Central memory CD8-positive, alpha-beta T cell (primary cell): Measurements from ENCODE around the gene WARS2.

Experiments
- ATAC-seq: fragments of 150-1000 bp; cut with Tn5 transposase; replicated peaks from 2 replicates; pipeline ENCODE4 v1.10.0; 2022; ENCODE audit warnings: mild to moderate bottlenecking, moderate FRiP score, moderate number of reproducible peaks; ENCODE audit not compliant: poor library complexity, severe bottlenecking; ENCODE audit errors: extremely low read depth
- DNase-seq, 2 donors: peaks; one replicate each; pipeline ENCODE4 v3.0.0; 2021; ENCODE audit warnings: low spot score in 2 of 2
- H3K27ac Mint-ChIP-seq: one replicate; pipeline ENCODE4 v1.8.0; 2022; ENCODE audit warnings: low read depth, mild to moderate bottlenecking, moderate library complexity, mixed read lengths
- H3K27me3 Mint-ChIP-seq: one replicate; pipeline ENCODE4 v1.8.0; 2022; ENCODE audit warnings: mixed read lengths
- H3K36me3 Mint-ChIP-seq: one replicate; pipeline ENCODE4 v1.8.0; 2022; ENCODE audit warnings: mild to moderate bottlenecking, moderate library complexity, mixed read lengths; ENCODE audit not compliant: insufficient read depth
- H3K4me1 Mint-ChIP-seq: one replicate; pipeline ENCODE4 v1.8.0; 2022; ENCODE audit warnings: mixed read lengths
- H3K4me3 Mint-ChIP-seq: one replicate; pipeline ENCODE4 v1.8.0; 2022; ENCODE audit warnings: mild to moderate bottlenecking, moderate library complexity, mixed read lengths
- H3K9me3 Mint-ChIP-seq: one replicate; pipeline ENCODE4 v1.8.0; 2022; ENCODE audit warnings: mixed read lengths

The WARS2 gene

DNA sequence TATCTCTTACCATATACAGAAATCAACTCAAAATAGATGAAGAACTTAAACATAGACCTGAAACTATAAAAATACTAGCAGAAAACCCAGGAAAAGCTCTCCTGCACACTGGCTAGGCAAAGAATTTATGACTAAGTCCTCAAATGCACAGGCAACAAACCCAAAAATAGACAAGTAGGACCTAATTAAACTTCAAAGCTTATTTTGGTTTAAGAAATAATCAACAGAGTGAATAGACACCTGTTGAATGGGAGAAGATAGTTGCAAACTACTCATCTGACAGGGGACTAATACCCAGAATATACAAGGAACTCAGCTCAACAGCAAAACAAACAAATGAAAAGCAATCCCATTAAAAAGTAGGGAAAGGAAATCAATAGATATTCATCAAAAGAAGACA lies 40.7 kb downstream of the WARS2 start:
- ATAC-seq (no peak), DNase-seq (no peak)
- Mint-ChIP-seq H3K27ac (no peak overlapping the region), H3K4me1 (no peaks in the 10 kb centered on the region), H3K27me3 (no peaks in the 10 kb centered on the region), H3K4me3 (no peak overlapping the region), H3K36me3 (peaks cover 5% of the 10 kb centered on the region), H3K9me3 (no peaks in the 10 kb centered on the region)

DNA sequence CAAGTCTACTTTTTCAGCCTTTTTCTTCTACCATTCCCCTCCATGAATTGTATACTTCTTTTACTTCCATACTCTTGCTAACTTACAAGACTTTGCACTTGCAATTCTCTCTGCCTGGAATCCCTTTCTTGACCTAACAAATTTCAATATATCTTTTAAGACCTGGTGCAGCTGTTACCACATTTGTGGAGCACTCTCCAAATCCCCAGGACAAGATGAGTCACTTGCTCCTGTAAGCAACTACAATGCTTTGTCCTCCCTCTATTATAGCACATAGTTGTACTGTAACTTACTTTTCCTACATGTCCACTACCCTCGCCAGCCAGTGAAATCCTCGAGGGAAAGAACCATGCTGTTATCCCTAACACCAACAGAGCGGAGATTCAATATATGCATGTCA lies 43.1 kb downstream of the WARS2 start:
- no peak overlapping the region for H3K27ac Mint-ChIP-seq
- H3K4me1 Mint-ChIP-seq: no peaks in the 10 kb centered on the region
- H3K4me3 Mint-ChIP-seq: no peak overlapping the region
- peaks cover 3% of the 10 kb centered on the region for H3K36me3 Mint-ChIP-seq
- H3K27me3 Mint-ChIP-seq: no peaks in the 10 kb centered on the region
- ATAC-seq (no peak), DNase-seq (no peak)
- H3K9me3 Mint-ChIP-seq: no peaks in the 10 kb centered on the region

DNA sequence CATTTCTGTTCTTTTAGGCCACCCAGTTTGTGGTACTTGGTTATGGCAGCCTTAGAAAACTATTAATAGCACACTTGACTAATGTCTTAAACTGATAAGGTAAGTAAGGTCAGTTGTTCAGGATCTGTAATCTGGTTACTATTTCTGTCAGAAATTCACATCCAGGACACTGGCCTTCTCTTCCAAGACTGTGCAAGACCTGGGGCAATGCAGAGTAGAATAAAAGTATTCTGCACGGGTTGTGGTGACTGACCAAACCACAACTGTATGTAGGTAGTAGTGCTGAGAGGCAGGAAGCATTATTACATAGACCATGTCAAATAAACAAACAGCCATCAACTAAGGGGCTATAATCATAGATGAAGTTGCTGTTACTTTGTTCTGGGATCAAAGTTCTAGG lies 46.7 kb downstream of the WARS2 start:
- ATAC-seq: no peak

DNA sequence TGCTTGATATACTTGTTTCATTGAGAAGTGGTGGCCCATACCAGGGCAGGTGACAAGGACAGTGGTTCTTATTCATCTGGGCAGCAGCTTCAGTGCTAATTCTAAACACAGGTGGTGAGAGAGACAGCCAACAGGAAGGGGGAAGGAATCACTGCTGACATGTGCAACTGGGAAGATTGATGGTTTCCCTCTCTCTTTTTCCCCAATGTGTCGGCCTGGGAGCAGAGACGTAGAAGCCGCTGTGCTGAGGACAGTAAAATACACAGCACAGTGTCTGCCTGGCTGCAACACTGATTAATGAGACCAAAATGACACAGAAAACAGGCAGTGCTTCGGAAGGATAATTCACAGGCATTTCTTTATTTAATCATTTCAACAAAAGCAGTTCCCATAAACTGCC lies 48.8 kb downstream of the WARS2 start:
- no peak overlapping the region for H3K27ac Mint-ChIP-seq
- no peaks in the 10 kb centered on the region for H3K36me3 Mint-ChIP-seq
- H3K9me3 Mint-ChIP-seq: no peaks in the 10 kb centered on the region

More for the DNA sequence above, 46.7 kb downstream of the WARS2 start:
- Mint-ChIP-seq H3K27me3 (no peaks in the 10 kb centered on the region), H3K4me1 (no peaks in the 10 kb centered on the region), H3K9me3 (no peaks in the 10 kb centered on the region), H3K27ac (no peak overlapping the region), H3K36me3 (peaks cover 2% of the 10 kb centered on the region), H3K4me3 (no peak overlapping the region)
- no peak for DNase-seq

DNA sequence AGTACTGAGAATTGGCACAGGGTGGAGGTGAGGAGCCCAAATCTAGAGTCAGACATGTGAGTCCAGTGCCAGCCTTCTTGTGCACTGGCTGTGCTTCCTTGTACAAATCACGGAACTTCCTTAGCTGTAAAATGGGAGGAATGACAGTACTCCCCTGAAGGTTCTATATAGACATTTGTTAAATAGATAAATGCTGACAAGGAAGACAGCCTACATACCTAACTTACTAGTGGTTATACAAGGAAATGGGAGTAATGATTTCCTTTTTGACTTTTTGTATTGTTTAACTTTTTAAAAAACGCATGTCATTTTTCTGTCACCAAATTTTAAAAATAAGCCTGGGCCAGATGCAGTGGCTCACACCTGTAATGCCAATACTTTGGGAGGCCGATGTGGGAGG lies 50.2 kb downstream of the WARS2 start:
- Mint-ChIP-seq H3K27ac (no peak overlapping the region), H3K9me3 (peaks cover 3% of the 10 kb centered on the region), H3K36me3 (no peaks in the 10 kb centered on the region), H3K27me3 (no peaks in the 10 kb centered on the region), H3K4me1 (peaks cover 8% of the 10 kb centered on the region), H3K4me3 (no peak overlapping the region)
- no peak for DNase-seq
- no peak for ATAC-seq

More for the DNA sequence above, 48.8 kb downstream of the WARS2 start:
- Mint-ChIP-seq H3K27me3 (no peaks in the 10 kb centered on the region), H3K4me1 (peaks cover 4% of the 10 kb centered on the region), H3K4me3 (no peak overlapping the region)
- DNase-seq: no peak
- ATAC-seq: no peak

DNA sequence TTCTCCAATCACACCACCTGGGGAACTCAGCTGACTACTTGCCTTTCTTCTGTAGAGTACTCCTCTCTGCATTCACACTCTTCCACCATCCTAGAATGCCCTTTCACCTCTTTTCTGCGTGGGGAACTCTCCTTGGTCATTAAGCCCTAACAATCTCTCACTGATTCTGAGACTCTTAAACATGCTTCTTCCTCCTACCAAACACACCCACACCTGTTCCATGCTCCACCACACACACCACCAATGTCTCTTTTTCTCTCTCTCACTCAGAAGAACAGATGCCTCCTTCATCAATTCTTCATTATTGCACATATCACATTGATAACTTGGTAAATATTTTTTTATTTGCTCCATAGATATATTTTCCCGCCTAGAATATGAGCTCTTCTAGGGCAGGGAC lies 53.6 kb downstream of the WARS2 start:
- H3K9me3 Mint-ChIP-seq: peaks cover 7% of the 10 kb centered on the region
- H3K27ac Mint-ChIP-seq: no peak overlapping the region
- H3K36me3 Mint-ChIP-seq: no peaks in the 10 kb centered on the region
- ATAC-seq (no peak), DNase-seq (no peak)
- no peak overlapping the region for H3K4me3 Mint-ChIP-seq
- no peaks in the 10 kb centered on the region for H3K27me3 Mint-ChIP-seq
- H3K4me1 Mint-ChIP-seq: peaks cover 12% of the 10 kb centered on the region

DNA sequence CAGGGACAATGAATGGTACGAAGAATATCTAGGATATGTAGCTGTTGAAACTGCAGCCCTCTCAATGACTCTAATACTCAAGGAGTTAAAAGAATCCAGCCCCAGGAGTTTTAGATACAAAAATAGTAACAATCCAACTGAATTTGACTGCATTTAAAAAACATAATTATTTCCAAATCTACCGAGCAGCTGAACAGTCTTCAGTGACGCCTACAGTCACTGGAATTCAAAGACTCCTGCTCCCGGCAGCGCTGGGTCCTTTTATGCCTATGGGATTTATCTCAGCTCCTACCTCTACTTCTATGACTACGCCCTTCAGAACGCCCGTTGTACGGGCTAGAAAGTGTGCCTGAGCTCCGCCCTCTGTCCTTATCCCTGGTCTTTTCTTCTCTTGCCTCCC lies 55.7 kb downstream of the WARS2 start:
- Mint-ChIP-seq H3K4me3 (no peak overlapping the region), H3K27ac (no peak overlapping the region), H3K36me3 (no peaks in the 10 kb centered on the region), H3K4me1 (peaks cover 12% of the 10 kb centered on the region), H3K9me3 (peaks cover 7% of the 10 kb centered on the region), H3K27me3 (no peaks in the 10 kb centered on the region)
- ATAC-seq: no peak
- no peak for DNase-seq

DNA sequence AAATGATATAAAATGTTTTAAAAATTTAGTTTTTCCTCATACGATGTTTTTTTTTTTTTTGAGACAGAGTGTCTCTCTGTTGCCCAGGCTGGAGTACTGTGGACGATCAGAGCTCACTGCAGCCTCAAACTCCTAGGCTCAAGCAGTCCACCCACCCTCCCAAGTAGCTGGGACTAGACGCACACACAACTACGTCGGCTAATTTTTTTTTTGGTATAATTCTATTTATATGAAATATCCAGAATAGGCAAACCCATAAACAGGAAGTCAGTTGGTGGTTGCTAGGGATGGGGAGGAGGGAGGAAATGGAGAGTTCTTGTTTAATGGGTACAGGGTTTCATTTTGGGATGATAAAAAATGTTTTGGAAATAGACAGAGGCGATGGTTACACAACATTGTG lies 56.5 kb downstream of the WARS2 start:
- ATAC-seq: no peak
- Mint-ChIP-seq H3K9me3 (peaks cover 7% of the 10 kb centered on the region), H3K36me3 (no peaks in the 10 kb centered on the region), H3K4me1 (peaks cover 12% of the 10 kb centered on the region), H3K27me3 (no peaks in the 10 kb centered on the region), H3K4me3 (no peak overlapping the region), H3K27ac (no peak overlapping the region)
- no peak for DNase-seq

DNA sequence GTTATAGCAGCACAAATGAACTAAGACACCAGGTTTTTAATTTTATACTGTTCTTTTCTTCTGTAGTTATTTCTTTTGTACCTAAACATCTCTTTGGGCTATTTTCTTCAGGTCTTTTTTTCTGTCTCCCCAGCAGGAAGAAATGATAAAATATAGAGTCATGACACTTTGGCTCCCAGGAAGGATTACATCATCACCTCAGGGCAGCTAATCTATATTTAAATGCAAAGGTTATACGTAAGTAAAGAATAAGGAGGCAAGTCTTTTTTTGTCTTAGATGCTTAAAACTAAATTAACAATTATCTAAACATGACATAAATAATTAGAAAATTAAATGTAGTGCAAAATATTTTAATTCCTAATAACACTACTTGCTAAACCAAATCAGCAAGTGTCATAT lies 57.0 kb downstream of the WARS2 start:
- no peak overlapping the region for H3K4me3 Mint-ChIP-seq
- H3K9me3 Mint-ChIP-seq: peaks cover 7% of the 10 kb centered on the region
- no peaks in the 10 kb centered on the region for H3K36me3 Mint-ChIP-seq
- H3K27ac Mint-ChIP-seq: no peak overlapping the region
- DNase-seq (no peak), ATAC-seq (no peak)
- no peaks in the 10 kb centered on the region for H3K27me3 Mint-ChIP-seq
- peaks cover 12% of the 10 kb centered on the region for H3K4me1 Mint-ChIP-seq

DNA sequence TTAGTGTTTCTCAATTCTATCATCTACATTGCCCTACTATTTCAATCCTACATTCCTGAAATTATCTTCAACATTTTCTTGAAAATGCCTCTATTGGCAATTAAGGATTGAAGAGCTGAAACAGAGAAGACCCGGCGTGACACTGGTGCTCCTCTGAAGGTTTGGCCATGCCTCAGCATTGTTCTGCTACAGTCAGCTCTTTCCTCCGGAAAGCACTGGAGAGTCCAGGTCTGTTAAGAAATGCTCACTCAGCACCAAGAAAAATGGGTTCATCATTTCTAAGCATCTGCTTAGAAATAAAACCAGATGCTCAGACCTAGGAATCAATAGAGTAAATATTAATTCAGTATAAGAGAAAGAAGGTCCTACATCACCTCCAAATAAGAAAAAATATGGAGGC lies 58.8 kb downstream of the WARS2 start:
- H3K27me3 Mint-ChIP-seq: no peaks in the 10 kb centered on the region
- H3K9me3 Mint-ChIP-seq: peaks cover 7% of the 10 kb centered on the region
- H3K27ac Mint-ChIP-seq: no peak overlapping the region
- peaks cover 8% of the 10 kb centered on the region for H3K4me1 Mint-ChIP-seq
- no peak for DNase-seq
- no peak for ATAC-seq
- H3K4me3 Mint-ChIP-seq: no peak overlapping the region
- no peaks in the 10 kb centered on the region for H3K36me3 Mint-ChIP-seq

DNA sequence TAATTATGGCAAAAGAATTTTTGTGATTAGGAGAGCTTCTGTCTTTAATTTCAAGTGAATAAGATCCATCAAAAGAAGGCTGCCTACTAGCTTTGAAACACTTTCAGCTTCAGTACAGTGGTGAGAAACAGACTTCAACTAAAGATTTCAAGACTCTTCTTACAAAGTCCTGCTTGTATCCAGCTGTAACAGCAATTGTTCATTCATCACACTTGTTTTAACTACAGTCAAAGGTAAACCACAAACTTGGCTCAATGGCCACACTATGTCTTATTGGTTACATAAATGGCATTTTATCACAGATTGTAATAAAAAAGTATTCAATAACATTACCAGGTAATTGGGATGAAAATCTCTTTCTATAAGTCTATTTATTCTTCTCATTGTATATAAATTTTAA lies 59.2 kb downstream of the WARS2 start:
- no peaks in the 10 kb centered on the region for H3K27me3 Mint-ChIP-seq
- DNase-seq (no peak), ATAC-seq (no peak)
- H3K4me3 Mint-ChIP-seq: no peak overlapping the region
- H3K36me3 Mint-ChIP-seq: no peaks in the 10 kb centered on the region
- H3K9me3 Mint-ChIP-seq: peaks cover 7% of the 10 kb centered on the region
- H3K4me1 Mint-ChIP-seq: peaks cover 7% of the 10 kb centered on the region
- H3K27ac Mint-ChIP-seq: no peak overlapping the region

DNA sequence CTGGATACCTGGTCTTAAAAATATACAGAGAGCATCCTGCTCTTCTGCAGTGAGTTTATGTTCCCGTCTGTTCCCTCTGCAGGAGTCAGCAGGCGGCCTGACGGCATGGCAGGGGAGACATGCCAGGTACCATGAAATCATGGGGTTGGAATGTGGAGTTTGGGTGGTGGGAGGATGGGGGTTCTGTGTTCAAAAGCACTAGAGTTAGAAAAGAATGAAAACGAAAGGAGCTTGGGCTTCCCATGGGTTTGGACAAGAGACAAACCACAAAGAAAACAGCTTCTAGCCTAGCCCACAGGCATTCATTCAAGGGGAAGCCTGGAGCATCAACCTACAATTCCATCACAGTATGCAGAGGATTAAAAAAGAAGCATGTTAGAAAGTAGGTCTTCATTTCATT lies 59.9 kb downstream of the WARS2 start:
- H3K4me3 Mint-ChIP-seq: no peak overlapping the region
- ATAC-seq: no peak
- H3K9me3 Mint-ChIP-seq: peaks cover 7% of the 10 kb centered on the region
- H3K27me3 Mint-ChIP-seq: no peaks in the 10 kb centered on the region
- H3K36me3 Mint-ChIP-seq: no peaks in the 10 kb centered on the region
- H3K27ac Mint-ChIP-seq: no peak overlapping the region
- no peak for DNase-seq
- H3K4me1 Mint-ChIP-seq: peaks cover 7% of the 10 kb centered on the region

DNA sequence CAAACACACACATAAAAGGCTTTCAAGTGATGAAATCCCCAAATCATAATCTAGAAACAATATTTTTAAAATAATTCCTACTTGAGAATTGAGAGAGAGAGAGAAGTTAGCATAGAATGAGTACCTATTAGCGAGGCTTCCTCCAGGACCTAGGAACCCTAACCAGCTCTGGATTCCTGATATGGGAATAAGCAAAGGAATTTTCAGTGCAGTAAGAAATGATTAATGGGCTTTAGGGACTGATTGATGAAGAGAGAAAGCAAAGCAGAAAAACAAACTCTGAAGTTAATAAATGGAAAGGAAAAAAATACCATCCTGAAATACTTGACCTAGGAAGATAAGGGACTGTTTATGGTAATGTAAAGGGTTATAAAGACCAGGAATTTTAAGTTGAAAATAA lies 60.6 kb downstream of the WARS2 start:
- ATAC-seq (no peak), DNase-seq (no peak)
- Mint-ChIP-seq H3K4me1 (no peaks in the 10 kb centered on the region), H3K36me3 (no peaks in the 10 kb centered on the region), H3K27me3 (no peaks in the 10 kb centered on the region), H3K4me3 (no peak overlapping the region), H3K27ac (no peak overlapping the region), H3K9me3 (no peaks in the 10 kb centered on the region)

DNA sequence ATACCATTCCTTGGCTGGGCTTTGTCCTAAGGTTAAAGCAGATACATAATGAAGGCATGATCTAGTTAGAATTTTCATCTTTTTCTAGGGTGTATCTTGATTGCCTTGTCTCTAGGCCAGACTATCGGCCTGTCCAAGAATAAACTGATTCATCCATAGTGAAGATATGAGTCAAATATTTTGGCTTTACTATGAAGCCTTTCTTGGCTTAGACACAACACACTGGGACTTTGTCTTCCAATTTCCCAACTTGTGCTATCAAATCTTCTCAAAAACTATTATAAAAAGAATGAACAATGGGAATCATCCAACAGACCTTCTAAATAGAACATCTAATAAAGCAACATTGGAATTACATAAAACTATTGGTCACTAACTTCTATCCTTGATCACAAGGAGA lies 64.8 kb downstream of the WARS2 start:
- Mint-ChIP-seq H3K27ac (no peak overlapping the region), H3K36me3 (peaks cover 2% of the 10 kb centered on the region), H3K4me1 (no peaks in the 10 kb centered on the region), H3K27me3 (no peaks in the 10 kb centered on the region), H3K4me3 (no peak overlapping the region), H3K9me3 (peaks cover 6% of the 10 kb centered on the region)
- DNase-seq (no peak), ATAC-seq (no peak)
